Motor neuron (in vitro differentiated cells): Measurements from ENCODE around the gene DLL1. TPM values are rescaled to one million over a fixed set of nuclear protein-coding genes. Genes with fewer than 3 reads are reported as not detected.

ENCODE experiments used
- ATAC-seq, 8 experiments: fragments of 200-7000 bp; cut with Tn5 transposase; replicated peaks in 6 of 8; 2 replicates each; pipeline ENCODE4 v1.8.0; 2021; ENCODE audit warnings: mild to moderate bottlenecking in 8 of 8, moderate library complexity in 8 of 8
- H3K27ac ChIP-seq, 2 donors: fragments of 250-450 bp; sonication (Bioruptor Pico); 2 replicates each; pipeline ENCODE4 v1.9.0; 2021; ENCODE audit warnings: antibody characterized with exemption in 2 of 2, mild to moderate bottlenecking in 2 of 2, moderate library complexity in 1 of 2
- H3K4me1 ChIP-seq, 2 donors: fragments of 250-450 bp; sonication (Bioruptor Pico); replicated peaks in 1 of 2; 2 replicates each; pipeline ENCODE4 v1.6.1; 2021; ENCODE audit warnings: antibody characterized with exemption in 2 of 2, mild to moderate bottlenecking in 2 of 2, moderate library complexity in 1 of 2
- H3K4me3 ChIP-seq, 5 donors: fragments of 250-450 bp; sonication (Bioruptor Pico); 2 replicates each; pipeline ENCODE4 v1.9.0; 2021; ENCODE audit warnings: antibody characterized with exemption in 5 of 5, mild to moderate bottlenecking in 5 of 5, moderate library complexity in 4 of 5
- WGBS, 10 experiments: fragments of 450-650 bp; shearing (Covaris generic); methylation state at CpG; one replicate each; pipeline ENCODE4 v1.0.0; 2022; 5-methylcytosine and 5-hydroxymethylcytosine counted together
- in situ Hi-C, 9 experiments: fragments of 400-800 bp; cut with MboI; loops; one replicate each; pipeline ENCODE4 v1.15.0; 2021; ENCODE audit warnings: low sequenced_read_pairs in 9 of 9, low pct_unique_long_range_greater_than_20kb in 2 of 9; ENCODE audit not compliant: unreplicated experiment in 9 of 9
- total RNA-seq, 8 experiments: library from RNA; unstranded; fragments of 300-600 nt; gene quantifications; 2 replicates each; pipeline versions ENCODE4 v1.2.3 to v1.2.4, GENCODE V29; 2022

The DLL1 gene
- total RNA-seq, 8 experiments from 2014 or later = 2.9 to 85.9 (median 10.7) TPM

DNA sequence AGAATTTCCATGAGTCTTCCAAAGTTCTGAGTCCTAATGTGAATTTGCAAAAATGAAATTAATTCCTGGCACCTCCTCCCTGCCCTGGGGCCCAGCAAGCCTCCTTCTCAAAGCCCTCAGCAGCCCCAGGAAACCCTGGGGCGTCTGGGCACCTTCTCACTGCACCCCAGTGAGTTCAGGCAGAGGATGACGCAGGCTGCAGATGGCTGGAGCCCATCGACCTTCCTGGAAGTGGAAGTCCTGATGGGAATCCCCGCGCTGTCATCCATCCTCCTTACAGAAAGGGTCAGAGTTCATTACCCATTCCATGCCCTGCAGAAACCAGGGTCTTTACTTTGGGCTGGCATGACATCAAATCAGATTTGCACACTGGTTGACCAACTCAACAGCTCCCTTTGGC lies 31.6 kb downstream of the DLL1 start:
- peak in 2 of 8 experiments; percentile 62 to 88 for ATAC-seq
- H3K4me1 ChIP-seq = peaks cover 0 to 3% of the 10 kb centered on the region in 2 donors
- WGBS, 10 experiments = 60 to 92% (median 74%) methylated on average over 1 to 5 of the region's 5 CpGs; no CpG with 5 or more reads in 6 of the 10 experiments
- no peak overlapping the region for H3K27ac ChIP-seq
- no peak overlapping the region for H3K4me3 ChIP-seq
- in situ Hi-C loops = no loop called here

DNA sequence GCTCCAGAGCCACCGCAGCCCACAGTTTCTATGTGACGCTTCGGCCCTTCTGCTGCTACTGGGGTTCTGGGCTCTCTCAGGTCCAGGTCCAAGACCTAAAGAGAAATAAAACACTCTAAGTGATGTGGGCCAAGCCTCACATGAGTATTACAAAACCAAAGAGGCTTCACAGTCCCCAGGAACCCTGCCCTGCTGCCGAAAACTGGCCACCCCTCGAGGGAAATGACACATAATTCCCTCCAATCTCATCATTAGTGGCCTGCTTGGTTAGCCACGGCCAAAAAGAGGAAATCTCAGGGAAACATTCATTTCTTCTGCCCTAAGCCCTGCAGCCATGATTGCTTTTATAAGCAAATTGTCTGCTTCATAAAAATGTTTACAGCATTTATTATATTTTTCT lies 32.5 kb downstream of the DLL1 start:
- WGBS, 10 experiments = 33 to 100% (median 91%) methylated on average over 1 to 6 of the region's 6 CpGs
- H3K27ac ChIP-seq = no peak overlapping the region
- in situ Hi-C loops = no loop called here
- H3K4me1 ChIP-seq = no peaks in the 10 kb centered on the region
- H3K4me3 ChIP-seq = no peak overlapping the region
- ATAC-seq = no peak

GRCh38 chr6:170257376-170257775 lies 33.5 kb downstream of the DLL1 start:
- in situ Hi-C loops = no loop called here
- no peak for ATAC-seq
- 33 to 100% (median 86%) methylated on average over 1 to 4 of the region's 4 CpGs; no CpG with 5 or more reads in 2 of the 10 experiments for WGBS, 10 experiments
- Histone ChIP-seq H3K4me3 (no peak overlapping the region), H3K27ac (no peak overlapping the region), H3K4me1 (peaks cover 0 to 1% of the 10 kb centered on the region in 2 donors)

DNA sequence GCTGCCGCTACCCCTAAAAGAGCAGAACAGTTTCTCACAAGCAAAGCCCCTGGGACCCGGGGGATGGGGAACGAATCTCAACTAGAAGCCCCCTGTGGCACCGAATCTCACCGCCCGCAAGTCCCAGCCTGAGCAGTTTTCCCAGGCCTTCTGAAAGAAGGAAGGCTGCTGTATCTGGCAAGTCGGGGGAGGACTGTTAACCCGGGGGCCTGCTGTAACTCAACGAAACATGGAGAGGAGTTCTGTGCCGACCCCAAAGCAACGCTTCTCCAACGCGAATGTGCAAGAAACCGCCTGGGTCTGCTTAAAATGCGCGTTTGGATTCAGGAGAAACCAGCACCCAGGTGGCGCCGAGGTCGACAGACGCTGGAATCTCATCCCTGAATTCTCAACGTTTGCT lies 34.2 kb downstream of the DLL1 start:
- WGBS, 10 experiments = 42 to 100% (median 85%) methylated on average over 1 to 15 of the region's 21 CpGs

GRCh38 chr6:170255426-170256125 lies 35.3 kb downstream of the DLL1 start:
- Histone ChIP-seq H3K4me1 (peaks cover 3 to 6% of the 10 kb centered on the region in 2 donors), H3K4me3 (no peak overlapping the region), H3K27ac (no peak overlapping the region)
- ATAC-seq = no peak
- WGBS, 10 experiments = 46 to 100% (median 76%) methylated on average over 1 to 9 of the region's 32 CpGs; no CpG with 5 or more reads in 5 of the 10 experiments
- in situ Hi-C loops = no loop called here

More for the DNA sequence above, 34.2 kb downstream of the DLL1 start:
- Histone ChIP-seq H3K4me1 (peaks cover 0 to 4% of the 10 kb centered on the region in 2 donors), H3K4me3 (no peak overlapping the region), H3K27ac (no peak overlapping the region)
- no peak for ATAC-seq
- in situ Hi-C loops = no loop called here

DNA sequence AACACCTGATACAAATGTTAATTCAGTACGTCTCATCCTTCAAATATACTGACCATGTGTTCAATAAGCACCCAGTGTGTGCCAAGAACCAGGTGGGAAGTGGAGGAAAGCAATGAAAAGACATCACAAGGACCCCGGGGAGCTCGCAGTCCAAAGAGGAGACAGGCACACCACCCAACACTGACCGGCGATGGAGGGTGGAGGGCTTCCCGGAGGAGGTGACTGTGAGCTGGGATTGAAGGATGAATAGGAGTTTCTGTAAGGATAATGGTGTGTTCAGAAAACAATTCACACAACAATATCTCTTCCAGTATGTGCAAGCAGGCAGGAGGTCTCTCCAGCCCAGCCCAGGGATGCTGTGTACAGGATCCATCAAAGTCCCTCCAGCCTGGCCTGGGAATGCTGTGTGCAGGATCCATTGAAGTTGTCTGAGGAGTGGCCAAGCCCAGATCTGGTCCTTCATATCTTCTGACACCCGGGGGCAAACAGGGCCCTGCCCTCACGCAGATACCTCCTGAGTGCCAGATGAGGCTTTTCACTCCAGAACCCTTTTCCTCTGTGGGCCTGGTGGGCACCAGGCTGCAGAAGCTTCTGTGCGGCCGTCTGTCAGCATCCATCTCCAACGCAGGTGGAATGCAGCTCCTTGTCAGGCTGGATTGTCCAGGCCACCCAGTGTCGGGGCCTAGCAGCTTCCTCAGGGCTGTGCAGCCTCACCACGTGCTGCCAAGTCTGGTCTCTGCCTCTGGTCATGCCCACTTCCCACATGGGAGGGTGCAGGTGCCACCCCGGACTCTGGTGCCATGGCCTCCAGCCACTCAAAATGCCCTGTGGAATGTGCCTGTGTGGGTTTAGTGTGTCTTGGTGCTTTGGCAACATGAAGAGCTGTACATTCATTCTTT lies 36.3 kb downstream of the DLL1 start:
- Histone ChIP-seq H3K27ac (no peak overlapping the region), H3K4me3 (no peak overlapping the region), H3K4me1 (peaks cover 6 to 13% of the 10 kb centered on the region in 2 donors)
- ATAC-seq = no peak
- WGBS, 10 experiments = 20 to 100% (median 90%) methylated on average over 1 to 5 of the region's 14 CpGs; no CpG with 5 or more reads in 2 of the 10 experiments
- in situ Hi-C loops = no loop called here

DNA sequence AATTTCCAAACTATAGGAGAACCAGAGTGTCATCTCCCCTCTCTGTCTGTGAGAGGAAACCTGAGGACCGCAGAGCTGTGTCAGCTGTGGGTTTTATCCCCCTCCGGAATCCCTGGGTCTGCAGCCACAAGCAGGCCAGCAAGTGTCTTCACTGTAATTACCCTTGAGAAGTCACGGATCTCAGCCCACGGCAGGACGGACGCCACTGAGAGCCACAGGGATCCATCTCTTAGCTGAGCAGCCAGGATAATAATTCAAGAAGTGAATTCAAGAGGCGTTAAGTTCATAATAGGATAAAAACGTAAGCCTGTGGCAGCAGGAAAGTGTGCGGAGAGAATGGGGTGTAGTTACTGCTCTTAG lies 37.0 kb downstream of the DLL1 start:
- no peak overlapping the region for H3K4me3 ChIP-seq
- H3K27ac ChIP-seq = no peak overlapping the region
- in situ Hi-C loops = no loop called here
- H3K4me1 ChIP-seq = peaks cover 6 to 13% of the 10 kb centered on the region in 2 donors
- 60 to 97% (median 84%) methylated on average over 1 to 8 of the region's 9 CpGs; no CpG with 5 or more reads in 2 of the 10 experiments for WGBS, 10 experiments
- ATAC-seq = no peak

- no peak overlapping the region for H3K27ac ChIP-seq
- H3K4me3 ChIP-seq = no peak overlapping the region
- ATAC-seq = no peak
- peaks cover 11 to 18% of the 10 kb centered on the region in 2 donors for H3K4me1 ChIP-seq
- whole genome bisulfite sequencing, 10 experiments = 38 to 91% (median 80%) methylated on average over 2 to 7 of the region's 30 CpGs; no CpG with 5 or more reads in 4 of the 10 experiments
- in situ Hi-C loops = no loop called here
Measured at GRCh38 chr6:170253226-170253909, 37.5 kb downstream of the DLL1 start.

DNA sequence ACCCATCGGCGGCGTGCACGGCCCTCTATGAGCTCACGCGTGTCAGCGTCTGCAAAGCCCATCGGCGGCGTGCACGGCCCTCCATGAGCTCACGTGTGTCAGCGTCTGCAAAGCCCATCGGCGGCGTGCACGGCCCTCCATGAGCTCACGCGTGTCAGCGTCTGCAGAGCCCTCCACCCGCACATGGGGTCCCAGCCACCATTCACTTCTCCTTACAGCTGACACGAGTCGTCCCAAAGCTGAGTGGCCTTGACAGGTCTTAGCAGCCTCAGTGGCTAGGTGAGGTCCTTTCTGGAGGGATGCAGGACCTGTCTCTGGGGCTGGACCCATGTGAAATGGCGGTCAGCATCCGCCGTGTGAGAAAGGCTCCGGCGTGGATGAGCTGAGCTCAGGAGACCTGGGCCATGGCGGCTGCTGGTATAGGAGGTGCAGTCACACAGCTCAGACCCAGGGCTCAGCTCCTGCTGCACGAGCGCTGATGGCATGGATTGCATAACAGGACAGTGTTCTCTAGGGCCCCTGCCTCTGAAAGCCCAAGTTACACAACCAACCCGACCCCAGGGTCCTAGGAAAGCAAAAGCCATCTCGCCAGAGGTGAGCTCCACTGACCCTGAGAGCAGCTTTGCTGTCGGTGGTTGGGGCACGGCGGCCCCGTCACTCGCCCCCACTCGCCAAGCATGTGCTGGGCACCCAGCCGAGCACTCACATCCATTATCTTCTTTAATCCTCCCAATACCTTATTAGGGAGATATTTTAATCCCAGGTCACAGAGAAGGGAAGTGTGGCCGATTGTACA lies 38.9 kb downstream of the DLL1 start:
- Histone ChIP-seq H3K27ac (no peak overlapping the region), H3K4me1 (peaks cover 25 to 32% of the 10 kb centered on the region in 2 donors), H3K4me3 (no peak overlapping the region)
- WGBS, 10 experiments = 52 to 88% (median 79%) methylated on average over 2 to 8 of the region's 41 CpGs; no CpG with 5 or more reads in 6 of the 10 experiments
- in situ Hi-C loops = no loop called here
- ATAC-seq = no peak

DNA sequence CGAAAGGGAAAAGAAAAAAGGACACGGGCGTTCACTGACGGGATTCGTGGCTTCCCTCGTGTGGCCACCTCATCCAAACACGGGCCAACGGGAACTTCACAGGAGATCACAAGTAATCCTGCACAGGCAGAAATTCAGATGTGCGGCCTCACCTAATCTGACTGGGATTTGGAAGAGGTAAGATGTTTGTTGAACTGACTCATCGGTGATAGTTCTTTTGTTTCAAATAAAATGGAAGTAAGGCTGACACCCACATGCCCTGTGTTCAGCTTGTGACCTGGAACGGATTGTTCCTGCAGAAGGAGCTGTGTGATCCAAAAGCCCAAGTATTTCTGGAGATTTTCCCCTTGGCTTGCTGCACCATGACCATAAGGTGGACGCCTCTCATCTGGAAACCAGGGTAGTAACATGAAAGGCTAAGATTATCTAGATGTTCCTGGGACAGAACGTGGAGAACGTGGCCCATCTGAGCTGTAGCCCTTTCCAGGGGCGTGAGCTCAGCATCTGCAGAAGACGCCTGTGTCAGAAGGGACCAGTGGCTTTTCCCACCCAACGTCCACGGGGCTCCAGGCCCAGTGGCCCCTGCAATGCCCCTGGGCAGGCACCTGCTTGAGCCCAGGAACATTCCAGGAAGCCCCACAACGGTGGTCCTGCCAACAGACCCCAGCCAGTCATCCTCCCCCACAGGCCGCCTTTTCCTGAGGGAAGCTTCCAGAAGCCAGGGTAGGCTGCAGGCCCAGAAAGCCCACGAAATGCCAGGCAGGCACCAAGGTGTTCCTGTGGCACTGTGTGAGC lies 39.7 kb downstream of the DLL1 start:
- 67 to 100% (median 90%) methylated on average over 1 to 13 of the region's 21 CpGs; no CpG with 5 or more reads in 1 of the 10 experiments for WGBS, 10 experiments
- in situ Hi-C loops = no loop called here
- H3K27ac ChIP-seq = no peak overlapping the region

GRCh38 chr6:170250455-170250854 lies 40.4 kb downstream of the DLL1 start:
- peak in 5 of 8 experiments; percentile 48 to 55 (median 51) for ATAC-seq
- Histone ChIP-seq H3K4me3 (no peak overlapping the region), H3K4me1 (peaks cover 30 to 37% of the 10 kb centered on the region in 2 donors), H3K27ac (no peak overlapping the region)
- 54 to 93% (median 71%) methylated on average over 3 to 11 of the region's 11 CpGs; no CpG with 5 or more reads in 3 of the 10 experiments for WGBS, 10 experiments
- in situ Hi-C loops = no loop called here

More for the DNA sequence above, 39.7 kb downstream of the DLL1 start:
- Histone ChIP-seq H3K4me3 (no peak overlapping the region), H3K4me1 (peaks cover 25 to 32% of the 10 kb centered on the region in 2 donors)
- ATAC-seq = no peak
